Tracheal epithelial cell (primary cell): ENCODE data around the gene COX7A2. TPM values are rescaled to one million over a fixed set of nuclear protein-coding genes. Genes with fewer than 3 reads are reported as not detected.

Experiments
- total RNA-seq: library from RNA; depleted of rRNA; stranded (reverse); fragments of >200 nt; gene quantifications from 2 replicates; pipeline ENCODE4 v1.2.1, GENCODE V29; 2014

The COX7A2 gene
- total RNA-seq: 125 and 195 TPM in 2 replicates

GRCh38 chr6:75243333-75244062, at the start of gene COX7A2:
Gene COX7A2 (minus strand): TSS chr6:75243801. CDS start chr6:75243734, 67 bp downstream.

GRCh38 chr6:75284632-75285282, 41.2 kb upstream of the COX7A2 start, which contains the start of gene TMEM30A:
Gene TMEM30A (minus strand): TSS chr6:75284792. CDS start chr6:75284638, 154 bp downstream.

GRCh38 chr6:75205776-75206575, 37.6 kb downstream of the COX7A2 start, which contains the start of gene COL12A1:
Gene COL12A1 (minus strand): TSS chr6:75206053. CDS start chr6:75202792, 3,261 bp downstream.

Other genes with a start within 250 kb of the COX7A2 start
- gene COL12A1, start 37.7 kb downstream of the COX7A2 start, total RNA-seq: 3.0 and 17.1 TPM in 2 replicates
- gene TMEM30A, start 41.0 kb upstream of the COX7A2 start, total RNA-seq: 107 and 110 TPM in 2 replicates
- under 0.01 TPM in 2 replicates for gene FILIP1, start 250.0 kb upstream of the COX7A2 start, total RNA-seq